GM21576 (cell line): ENCODE results near the gene MOB4.
"Not testable (repeated sequence)": the region's sequence is repeated elsewhere in the genome, so short reads cannot be mapped to it uniquely, and the experiment has no call there.

Experiments used
- ATAC-seq: cut with Tn5 transposase; IDR thresholded peaks from one replicate; pipeline ENCODE4 v1.9.1; 2021; ENCODE audit warnings: mild to moderate bottlenecking, moderate library complexity; ENCODE audit not compliant: unreplicated experiment

The MOB4 gene

DNA sequence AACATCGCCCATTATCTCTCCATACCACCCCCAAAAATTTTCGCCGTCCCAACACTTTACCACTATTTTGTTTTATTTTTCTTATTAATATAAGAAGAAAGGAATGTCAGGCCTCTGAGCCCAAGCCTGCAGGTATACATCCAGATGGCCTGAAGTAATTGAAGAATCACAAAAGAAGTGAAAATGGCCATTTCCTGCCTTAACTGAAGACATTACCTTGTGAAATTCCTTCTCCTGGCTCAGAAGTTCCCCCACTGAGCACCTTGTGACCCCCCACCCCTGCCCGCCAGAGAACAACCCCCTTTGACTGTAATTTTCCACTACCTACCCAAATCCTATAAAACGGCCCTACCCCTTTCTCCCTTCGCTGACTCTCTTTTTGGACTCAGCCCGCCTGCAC, 71.4 kb downstream of the MOB4 start:
- not testable (repeated sequence) for ATAC-seq

DNA sequence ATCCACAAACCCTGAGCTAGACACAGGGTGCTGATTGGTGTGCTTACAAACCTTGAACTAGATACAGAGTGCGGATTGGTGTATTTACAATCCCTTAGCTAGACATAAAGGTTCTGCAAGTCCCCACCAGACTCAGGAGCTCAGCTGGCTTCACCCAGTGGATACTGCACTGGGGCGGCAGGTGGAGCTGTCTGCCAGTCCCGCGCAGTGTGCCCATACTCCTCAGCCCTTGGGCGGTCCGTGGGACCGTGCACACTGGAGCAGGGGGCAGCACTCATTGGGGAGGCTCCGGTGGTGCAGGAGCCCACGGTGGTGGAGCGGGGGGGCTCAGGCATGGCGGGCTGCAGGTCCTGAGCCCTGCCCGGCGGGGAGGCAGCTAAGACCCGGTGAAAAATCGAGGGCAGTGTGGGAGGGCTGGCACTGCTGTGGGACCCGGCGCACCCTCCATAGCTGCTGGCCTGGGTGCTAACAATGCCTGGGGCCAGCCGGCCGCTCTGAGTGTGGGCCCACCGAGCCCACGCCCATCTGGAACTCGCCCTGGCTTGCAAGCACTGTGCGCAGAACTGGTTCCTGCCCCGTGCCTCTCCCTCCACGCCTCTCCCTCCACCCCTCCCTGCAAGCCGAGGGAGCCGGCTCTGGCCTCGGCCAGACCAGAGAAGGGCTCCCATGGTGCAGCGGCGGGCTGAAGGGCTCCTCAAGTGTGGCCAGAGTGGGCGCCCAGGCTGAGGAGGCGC, 75.6 kb downstream of the MOB4 start:
- no peak for ATAC-seq

DNA sequence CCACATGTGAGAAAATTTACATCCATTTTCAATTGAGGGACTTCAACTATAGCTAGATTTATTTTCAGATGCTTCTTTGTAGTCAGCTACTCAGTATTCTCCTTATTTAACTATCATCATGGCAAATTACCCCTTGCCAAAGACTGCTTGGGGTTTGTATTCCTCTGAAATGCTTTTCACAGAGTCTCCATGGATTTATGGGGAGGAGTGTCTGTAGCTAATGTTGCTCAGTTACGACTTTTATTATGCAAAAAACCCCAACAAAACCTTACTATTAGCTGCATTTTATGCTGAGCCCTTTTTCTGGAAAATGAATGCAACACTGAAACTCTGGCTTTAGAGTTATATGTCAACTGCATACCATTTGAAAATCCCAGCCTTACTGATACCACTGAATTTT, 80.9 kb downstream of the MOB4 start:
- no peak for ATAC-seq

DNA sequence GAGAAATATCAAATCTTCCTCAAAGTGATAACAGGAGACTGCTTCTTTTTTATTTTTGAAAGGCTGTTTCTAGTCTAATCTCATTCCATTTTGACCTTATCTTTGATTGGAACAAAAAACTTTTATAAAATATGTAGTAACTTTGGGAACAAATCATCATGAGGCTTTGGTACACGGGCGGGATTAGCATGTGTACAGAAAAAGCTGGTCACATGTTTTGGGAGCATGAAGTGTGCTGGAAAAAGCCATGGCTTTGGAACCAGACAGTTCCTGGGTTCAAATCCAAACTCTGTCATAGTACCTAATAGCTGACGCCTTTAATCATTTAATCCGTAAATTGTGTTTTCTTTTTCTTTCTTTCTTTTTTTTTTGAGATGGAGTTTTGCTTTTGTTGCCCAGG, 81.3 kb downstream of the MOB4 start:
- no peak for ATAC-seq

DNA sequence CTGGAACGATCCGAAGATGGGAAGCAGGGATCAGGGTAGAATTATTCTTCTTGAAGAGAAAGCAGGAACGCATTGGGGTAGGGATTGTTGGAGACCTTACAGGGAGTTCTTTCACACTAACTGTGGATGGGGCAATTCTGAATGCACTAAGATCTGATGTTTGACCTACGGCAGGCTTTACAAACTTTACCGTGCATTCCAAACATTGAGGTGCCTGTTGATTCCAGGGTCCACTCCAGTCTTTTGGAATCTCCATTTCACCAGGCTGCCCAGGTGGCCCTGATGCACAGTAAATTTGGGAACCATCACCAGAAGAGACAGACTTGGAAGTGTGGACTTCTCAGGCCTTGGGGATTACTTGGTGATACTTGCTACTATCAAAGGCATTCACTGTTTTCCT, 82.6 kb downstream of the MOB4 start:
- no peak for ATAC-seq

DNA sequence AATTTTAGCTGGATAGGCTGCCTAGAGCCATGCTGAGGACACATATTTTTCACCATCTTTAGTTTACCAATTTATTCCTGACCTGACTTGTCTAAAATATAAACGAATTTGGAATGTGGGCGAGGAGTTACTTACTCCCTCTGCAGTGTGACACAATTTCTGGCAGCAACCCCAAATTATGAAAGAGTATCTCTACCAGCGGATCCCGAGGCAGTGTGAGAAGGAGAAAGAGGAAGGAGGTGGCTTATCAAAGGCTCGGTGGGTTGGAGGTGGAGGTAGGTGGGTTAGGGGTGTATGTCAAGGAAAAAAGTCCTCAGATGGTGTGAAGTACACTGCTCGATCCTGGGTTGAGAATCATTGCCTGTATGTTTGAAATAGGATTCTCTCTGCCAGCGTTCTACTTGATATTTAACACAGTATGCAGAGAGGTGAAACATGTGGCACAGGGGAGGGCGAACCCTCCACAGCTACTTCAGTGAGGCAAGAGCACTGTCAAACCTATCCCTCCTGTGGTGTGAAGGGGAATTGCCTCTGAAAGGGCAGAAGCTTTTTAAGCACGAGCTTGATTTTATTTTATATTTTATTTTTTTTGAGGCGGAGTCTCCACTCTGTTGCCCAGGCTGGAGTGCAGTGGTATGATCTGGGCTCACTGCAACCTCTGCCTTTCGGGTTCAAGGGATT, 83.6 kb downstream of the MOB4 start:
- ATAC-seq = peak; percentile 58

DNA sequence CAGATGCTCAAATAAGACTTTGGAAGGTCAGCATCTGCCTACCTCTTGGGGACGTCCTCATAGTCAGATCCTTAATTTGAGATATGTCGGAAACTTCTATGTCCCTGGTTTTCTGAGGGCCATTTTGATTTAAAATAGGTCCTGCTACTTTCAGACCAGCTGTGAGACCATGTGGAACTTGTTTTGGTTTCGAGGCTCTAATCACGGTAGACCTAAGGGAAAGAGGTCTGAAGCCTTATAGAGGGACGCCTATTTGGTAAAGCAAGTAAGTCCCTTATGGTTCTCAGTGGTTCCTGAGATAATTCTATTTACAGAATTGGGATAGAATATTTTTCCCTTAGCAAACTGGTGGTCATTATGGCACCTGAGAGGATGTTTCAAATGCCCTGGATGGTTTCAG, 84.4 kb downstream of the MOB4 start:
- ATAC-seq = no peak

DNA sequence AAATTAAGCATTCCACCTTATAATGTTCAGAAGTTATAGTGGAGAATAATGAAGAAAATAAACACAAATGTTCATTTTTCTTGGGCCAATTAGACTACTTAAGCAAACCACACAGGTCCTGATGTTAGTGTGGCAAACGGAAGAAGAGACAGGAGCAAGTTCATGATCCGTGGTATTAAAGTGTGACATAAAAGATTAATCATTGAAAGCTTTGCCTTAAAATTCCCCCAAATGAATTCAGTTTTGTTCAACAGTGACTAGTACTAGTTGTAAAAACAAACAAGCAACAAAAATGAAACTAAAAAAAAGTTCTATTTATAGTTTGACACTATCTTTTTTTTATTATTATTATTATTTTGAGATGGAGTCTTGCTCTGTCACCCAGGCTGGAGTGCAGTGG, 85.9 kb downstream of the MOB4 start:
- ATAC-seq = no peak
